Head of caudate nucleus (tissue), 42 donors: ENCODE results near the gene SDR42E1.
A peak's percentile ranks its signal among the peaks of the same experiment; 100 is the strongest.

Experiments
- DNase-seq, 42 donors: peaks; one replicate each; pipeline versions ENCODE4 v3.0.0 to v3.0.0-alpha.2; 2020 to 2021; ENCODE audit warnings: mixed read lengths in 7 of 42
- intact Hi-C: fragments of 100-400 bp; cut with DNase I; formaldehyde crosslinking; loops from one replicate; pipeline ENCODE4 v1.15.0; 2022

The SDR42E1 gene

GRCh38 chr16:82041542-82041941 is 30.3 kb upstream of the SDR42E1 start:
- no peak for DNase-seq
- intact Hi-C loops, result no loop called here

- intact Hi-C loops, result no loop called here
- DNase-seq, result no peak
These were observed 29.0 kb upstream of the SDR42E1 start for GRCh38 chr16:82040296-82040695.

DNA sequence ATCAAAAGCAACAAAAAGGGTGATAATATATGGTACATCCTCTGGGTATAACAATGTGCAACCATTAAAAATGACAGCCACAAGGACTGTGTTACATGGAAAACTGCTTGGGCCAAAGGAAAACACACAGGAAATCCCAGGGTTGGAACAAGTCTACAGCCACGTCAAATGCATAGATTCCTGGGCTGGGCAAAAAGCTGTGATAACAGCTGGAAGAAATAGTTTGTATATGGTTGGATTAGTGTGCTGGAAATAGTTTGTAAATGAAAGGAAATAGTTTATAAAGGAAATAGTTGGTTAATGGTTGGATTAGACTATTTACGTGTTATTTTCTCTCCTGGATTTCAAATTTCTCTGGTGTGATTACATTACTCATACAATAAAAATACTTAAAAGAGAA is 26.4 kb upstream of the SDR42E1 start:
- DNase-seq, result no peak
- intact Hi-C loops, result no loop called here

GRCh38 chr16:82037251-82037650 is 26.0 kb upstream of the SDR42E1 start:
- DNase-seq, result no peak
- intact Hi-C loops, result no loop called here

- DNase-seq, result no peak
- intact Hi-C loops, result loop anchor here (5.0 kb wide), 1 partner anchor 197 kb away; no protein-coding TSS in a partner anchor
These were observed 23.8 kb upstream of the SDR42E1 start, which contains the start of gene HSD17B2 for GRCh38 chr16:82034981-82035612. Gene HSD17B2, plus strand, starts transcription at chr16:82035253. Its CDS starts 172 bp downstream, at chr16:82035425.

DNA sequence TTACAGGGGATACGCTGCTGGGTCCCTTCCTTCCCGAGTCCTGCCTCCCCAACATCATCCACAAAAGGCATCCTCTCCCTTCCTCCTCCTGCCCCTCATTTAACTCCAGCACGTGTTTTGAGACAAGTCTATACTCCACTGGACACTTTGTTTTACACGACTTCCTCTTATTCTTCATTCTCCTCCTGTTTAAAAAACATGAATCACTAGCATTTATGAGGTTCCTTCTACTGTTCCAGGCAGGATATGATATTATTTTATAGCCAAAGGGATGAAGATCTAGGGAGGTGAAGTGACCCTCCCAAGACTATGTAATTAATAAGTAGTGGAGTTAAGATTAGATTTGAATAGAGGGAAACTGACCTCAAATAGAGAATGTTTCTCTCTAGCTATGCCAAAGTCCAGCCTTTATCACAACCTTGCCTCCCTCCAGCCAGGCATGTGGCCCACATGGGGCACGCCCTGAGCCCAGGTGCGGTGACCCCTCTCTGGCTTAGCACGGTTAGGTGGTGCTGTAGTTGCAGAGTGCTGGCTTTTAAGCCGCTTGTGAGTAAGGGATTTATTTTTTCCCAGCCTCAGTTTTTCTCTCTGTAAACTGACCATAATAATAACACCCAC is 22.5 kb upstream of the SDR42E1 start:
- DNase-seq, result no peak
- intact Hi-C loops, result loop anchor here (5.0 kb wide), 1 partner anchor 199 kb away; no protein-coding TSS in a partner anchor

- intact Hi-C loops, result loop anchor here (5.0 kb wide), 1 partner anchor 199 kb away; no protein-coding TSS in a partner anchor
These were observed 21.7 kb upstream of the SDR42E1 start for GRCh38 chr16:82033006-82033405.

DNA sequence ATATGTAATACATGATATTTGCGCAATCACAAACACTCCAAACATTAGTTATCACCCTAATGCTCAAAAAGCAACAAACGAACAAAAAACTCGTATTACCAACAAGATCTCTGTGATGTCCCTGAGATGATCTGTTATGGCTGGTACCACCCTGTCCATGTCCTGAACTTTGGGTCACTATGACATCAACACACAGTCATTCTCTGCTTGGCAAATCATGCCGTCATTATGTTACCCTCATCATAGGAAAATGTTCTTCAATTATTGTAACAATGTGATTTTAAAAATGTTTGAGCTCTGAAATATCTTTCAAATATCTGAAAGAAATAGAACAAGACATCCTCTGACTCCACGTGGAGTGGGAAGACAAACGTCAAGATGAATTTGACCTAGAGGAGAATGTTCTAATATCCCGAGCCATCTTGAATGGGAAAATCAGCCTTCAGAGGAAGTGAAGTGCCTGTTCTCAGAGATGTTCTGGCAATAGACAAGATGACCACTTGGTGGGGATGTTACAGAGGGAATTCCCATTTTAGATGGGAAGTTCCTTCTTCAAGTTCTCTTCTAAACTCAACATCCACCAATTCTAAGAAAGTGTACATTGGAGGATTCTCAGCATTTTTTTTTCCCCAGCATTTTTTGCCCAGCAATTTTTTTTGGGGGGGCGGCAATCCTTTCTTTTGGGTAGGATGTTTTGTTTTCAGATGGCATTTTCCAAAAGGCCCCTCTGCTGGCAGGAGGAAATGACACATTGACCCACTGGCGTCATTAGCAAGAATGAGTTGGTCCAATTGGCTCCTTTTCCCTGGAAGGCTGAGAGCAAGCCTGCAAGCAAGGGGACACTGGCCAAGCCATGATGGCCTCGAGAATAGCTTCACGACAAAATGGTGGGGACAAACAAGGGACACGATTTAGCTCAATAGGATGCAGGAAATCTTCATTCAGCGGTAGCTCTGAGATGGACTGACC is 20.1 kb upstream of the SDR42E1 start:
- intact Hi-C loops, result loop anchor here (5.0 kb wide), 1 partner anchor 201 kb away; no protein-coding TSS in a partner anchor
- DNase-seq, result peak in 8 of 42 donors; percentile 10 to 65 (median 28)

More at GRCh38 chr16:82033006-82033405, 21.7 kb upstream of the SDR42E1 start:
- no peak for DNase-seq

- intact Hi-C loops, result no loop called here
- no peak for DNase-seq
These were observed 16.4 kb upstream of the SDR42E1 start for GRCh38 chr16:82027629-82028064.

GRCh38 chr16:82024883-82025282 is 13.6 kb upstream of the SDR42E1 start:
- intact Hi-C loops, result no loop called here
- DNase-seq, result peak in 5 of 42 donors; percentile 11 to 43 (median 21)

DNA sequence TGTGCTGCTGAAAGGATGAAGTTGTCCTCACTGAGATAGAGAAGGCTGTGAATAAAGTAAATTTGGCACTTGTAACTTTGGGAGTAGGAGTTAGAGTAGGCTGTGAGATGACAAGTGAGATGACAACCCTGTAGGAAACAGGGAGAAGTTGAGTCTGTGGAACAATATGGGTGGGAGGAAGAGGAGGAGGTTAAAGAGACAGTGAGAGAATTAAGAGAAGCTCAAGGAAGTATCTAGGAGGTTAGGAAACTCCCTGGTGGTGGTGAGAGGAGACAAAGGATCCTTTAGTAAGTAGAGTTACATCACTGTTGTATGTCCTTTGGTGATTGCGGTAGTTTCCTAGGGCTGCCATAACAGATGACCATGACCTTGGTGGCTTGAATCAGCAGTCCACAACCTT is 13.0 kb upstream of the SDR42E1 start:
- intact Hi-C loops, result no loop called here
- peak in 10 of 42 donors; percentile 7 to 67 (median 34) for DNase-seq

DNA sequence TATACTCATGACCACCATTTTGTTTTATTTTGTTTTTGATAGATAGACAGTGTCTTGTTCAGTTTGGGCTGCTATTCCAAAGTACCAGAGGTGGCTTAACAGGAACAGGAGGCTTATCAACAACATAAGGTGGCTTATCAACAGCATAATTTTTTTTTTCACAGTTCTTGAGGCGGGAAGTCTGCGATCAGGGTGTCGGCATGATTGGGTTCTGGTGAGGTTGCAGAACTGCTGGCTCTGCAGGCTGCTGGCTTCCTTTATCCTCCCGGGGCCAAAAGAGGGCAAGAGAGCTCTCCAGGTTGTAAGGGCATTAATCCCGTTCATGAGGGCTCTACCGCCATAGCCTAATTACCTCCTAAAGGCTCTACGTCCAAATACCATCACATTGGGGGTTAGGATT is 11.9 kb upstream of the SDR42E1 start:
- no peak for DNase-seq
- intact Hi-C loops, result no loop called here

- DNase-seq, result no peak
- intact Hi-C loops, result no loop called here
These were observed 8.8 kb upstream of the SDR42E1 start for GRCh38 chr16:82020051-82020450.

- no peak for DNase-seq
- intact Hi-C loops, result no loop called here
These were observed 8.3 kb upstream of the SDR42E1 start for GRCh38 chr16:82019535-82019934.

DNA sequence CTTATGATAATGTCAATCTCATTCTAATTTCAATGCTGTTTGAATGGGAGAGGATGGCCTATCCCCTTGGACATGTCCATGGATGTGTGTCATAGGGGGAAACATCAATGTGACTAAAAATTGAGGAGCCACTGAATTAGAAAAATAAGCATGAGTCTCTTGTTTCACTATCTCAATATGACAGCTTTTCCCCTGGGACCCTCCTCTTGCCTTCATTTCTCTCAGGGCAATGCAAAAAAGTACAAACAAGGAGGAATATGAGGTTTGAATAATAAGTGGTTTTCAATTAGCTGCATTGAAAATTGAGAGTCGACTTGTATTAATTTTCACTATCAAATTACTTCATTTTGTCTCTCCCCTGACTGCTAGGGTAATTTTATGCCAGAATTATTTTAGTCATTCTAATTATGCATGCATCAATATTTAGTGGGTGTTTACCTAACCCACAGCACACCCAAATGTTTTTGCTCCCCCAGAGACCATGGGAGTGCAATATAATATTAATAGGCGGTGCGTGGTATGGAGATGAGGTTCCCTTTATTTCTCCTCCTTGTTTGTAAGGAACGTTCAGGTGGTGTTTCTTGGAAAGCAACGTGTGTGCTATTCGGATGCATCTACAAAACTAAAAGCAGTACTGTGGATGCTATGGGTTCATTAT is 6.8 kb upstream of the SDR42E1 start:
- DNase-seq, result no peak
- intact Hi-C loops, result no loop called here

DNA sequence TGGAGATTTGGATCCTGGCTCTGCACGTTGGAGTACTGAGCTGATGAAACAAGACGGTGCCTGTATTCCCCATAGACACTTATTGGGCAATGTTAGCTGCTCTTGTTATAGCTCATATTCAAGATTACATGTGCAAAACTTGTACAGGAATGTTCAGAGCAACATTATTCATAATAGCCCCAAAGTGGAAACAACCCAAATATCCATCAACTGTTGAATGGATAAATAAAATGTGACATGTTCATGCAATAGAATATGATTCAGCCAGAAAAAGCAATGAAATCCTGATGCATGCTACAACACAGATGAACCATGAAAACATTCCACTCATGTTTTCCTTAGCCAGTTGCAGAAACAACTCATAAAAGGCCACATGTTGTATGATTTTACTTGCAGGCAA is 5.7 kb upstream of the SDR42E1 start:
- intact Hi-C loops, result no loop called here
- DNase-seq, result no peak

GRCh38 chr16:82016263-82016662 is 5.0 kb upstream of the SDR42E1 start:
- no peak for DNase-seq
- intact Hi-C loops, result no loop called here

DNA sequence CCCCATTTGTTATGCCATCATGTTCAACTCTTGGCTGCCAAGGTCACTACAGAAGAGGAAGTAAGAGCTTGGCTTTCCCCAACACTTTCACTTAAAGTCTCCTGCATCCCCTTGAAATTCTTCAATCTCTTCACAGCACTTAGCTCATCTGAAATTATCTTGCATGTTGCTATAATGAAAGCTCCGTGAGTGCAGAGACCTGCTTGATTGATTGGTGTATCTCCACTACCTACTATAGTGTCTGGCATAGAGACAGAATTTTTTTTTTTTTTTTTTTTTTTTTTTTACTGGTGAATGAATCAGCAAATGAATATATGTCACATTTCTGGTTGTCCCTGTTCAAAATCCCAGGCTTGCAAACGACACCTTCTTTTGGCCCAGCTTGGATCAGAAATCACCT is 1.9 kb upstream of the SDR42E1 start:
- intact Hi-C loops, result no loop called here
- DNase-seq, result no peak

- intact Hi-C loops, result no loop called here
- DNase-seq, result no peak
These were observed 621 bp downstream of the SDR42E1 start for GRCh38 chr16:82010649-82011048.
